Brain pericyte (primary cell): ENCODE measurements around the gene GNL1.
"Not testable (repeated sequence)": the region's sequence is repeated elsewhere in the genome, so short reads cannot be mapped to it uniquely, and the experiment has no call there.

Experiments used
- DNase-seq: peaks from one replicate; pipeline ENCODE4 v3.0.0-alpha.2; 2012; ENCODE audit warnings: low read depth, low spot score

Gene GNL1

DNA sequence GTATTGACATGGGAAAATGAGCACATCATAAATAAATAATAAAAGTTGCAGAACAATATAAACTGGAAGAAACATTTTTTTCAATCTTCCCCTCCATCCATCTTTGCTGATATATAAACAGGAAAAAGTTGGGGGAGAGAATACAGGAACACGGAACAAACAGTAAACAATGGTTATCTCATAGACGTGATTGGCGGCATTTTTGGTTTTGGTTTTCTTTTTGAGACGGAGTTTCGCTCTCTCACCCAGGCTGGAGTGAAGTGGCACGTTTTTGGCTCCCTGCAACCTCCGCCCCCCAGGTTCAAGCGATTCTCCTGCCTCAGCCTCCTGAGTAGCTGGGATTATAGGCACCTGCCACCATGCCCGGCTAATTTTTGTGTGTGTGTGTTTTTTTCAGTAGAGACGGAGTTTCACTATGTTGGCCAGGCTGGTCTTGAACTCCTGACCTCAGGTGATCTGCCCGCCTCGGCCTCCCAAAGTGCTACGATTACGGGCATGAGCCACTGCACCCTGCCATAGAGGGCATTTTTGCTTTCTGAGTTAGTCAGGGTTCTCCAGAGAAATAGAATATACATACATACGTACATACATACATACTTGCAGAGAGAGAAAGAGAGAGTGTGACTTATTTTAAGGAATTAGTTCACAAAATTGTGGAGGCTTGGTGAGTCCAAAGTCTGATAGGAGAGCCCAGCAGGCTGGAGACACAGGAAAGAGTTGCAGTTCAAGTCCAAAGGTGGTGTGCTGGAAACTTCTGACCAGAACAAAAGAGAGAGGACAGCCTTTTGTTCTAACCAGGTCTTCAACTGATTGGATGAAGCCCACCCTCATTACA, 22.6 kb downstream of the GNL1 start:
- no peak for DNase-seq

DNA sequence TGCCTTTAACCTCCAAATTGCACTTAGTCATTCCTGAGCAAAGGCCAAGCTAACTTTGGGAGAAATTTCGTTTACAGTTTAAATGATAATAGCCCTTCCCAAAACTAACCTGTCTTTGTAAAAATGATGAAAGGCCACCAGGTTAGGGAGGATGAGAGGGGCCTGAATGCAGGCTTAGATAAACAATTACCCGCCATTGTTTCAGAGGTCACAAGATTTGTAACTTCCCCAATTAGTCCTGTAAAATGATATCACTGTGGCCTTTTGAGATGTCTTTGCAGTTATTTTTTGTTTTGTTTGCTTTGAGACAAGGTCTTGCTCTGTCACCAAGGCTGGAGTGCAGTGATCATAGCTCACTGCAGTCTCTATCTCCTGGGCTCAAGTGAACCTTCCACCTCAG, 26.3 kb downstream of the GNL1 start:
- no peak for DNase-seq

DNA sequence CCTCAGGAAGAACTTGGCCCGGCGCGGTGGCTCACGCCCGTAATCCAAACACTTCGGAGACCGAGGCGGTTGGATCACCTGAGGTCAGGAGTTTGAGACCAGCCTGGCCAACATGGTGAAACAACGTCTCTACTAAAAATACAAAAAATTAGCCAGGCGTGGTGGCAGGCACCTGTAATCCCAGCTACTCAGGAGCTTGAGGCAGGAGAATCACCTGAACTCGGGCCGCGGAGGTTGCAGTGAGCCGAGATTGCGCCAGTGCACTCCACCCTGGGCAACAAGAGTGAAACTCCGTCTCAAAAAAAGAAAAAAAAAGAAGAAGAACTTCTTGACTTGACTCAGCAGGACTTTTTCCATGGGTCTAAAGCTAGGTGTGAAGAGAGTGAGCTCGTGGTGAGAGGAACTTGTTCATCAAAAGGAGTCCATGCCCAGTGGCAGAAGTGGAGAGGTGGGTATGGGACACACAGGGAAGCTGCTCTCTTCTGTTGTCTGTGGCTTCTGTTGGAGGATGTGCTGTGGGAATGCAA, 26.9 kb downstream of the GNL1 start:
- DNase-seq = not testable (repeated sequence)

DNA sequence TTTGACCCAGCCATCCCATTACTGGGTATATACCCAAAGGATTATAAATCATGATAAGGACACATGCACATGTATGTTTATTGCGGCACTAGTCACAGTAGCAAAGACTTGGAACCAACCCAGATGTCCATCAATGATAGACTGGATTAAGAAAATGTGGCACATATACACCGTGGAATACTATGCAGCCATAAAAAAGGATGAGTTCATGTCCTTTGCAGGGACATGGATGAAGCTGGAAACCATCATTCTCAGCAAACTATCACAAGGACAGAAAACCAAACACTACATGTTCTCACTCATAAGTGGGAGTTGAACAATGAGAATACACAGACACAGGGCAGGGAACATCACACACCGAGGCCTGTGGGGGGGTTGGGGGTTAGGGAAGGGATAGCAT, 29.8 kb downstream of the GNL1 start:
- DNase-seq = not testable (repeated sequence)

DNA sequence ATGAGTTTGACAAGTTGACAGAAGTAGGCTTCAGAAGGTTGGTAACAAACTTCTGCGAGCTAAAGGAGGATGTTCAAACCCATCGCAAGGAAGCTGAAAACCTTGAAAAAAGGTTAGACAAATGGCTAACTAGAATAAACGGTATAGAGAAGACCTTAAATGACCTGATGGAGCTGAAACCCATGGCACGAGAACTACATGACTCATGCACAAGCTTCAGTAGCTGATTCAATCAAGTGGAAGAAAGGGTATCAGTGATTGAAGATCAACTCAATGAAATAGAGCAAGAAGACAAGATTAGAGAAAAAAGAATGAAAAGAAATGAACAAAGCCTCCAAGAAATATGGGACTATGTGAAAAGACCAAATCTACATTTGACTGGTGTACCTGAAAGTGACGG, 34.3 kb downstream of the GNL1 start:
- DNase-seq = not testable (repeated sequence)

DNA sequence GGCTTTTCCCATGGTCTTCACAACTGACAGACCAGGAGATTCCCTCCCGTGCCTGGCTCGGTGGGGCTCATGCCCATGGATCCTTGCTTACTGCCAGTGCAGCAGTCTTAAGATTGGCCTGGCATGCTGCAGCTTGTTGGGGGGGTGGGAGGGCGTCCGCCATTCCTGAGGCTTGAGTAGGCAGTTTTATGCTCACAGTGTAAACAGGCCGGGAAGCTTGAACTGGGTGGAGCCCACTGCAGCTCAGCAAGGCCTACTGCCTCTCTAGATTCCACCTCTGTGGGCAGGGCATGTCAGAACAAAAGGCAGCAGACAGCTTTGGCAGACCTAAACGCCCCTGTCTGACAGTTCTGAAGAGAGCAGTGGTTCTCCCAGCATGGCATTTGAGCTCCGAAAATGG, 35.2 kb downstream of the GNL1 start:
- not testable (repeated sequence) for DNase-seq

DNA sequence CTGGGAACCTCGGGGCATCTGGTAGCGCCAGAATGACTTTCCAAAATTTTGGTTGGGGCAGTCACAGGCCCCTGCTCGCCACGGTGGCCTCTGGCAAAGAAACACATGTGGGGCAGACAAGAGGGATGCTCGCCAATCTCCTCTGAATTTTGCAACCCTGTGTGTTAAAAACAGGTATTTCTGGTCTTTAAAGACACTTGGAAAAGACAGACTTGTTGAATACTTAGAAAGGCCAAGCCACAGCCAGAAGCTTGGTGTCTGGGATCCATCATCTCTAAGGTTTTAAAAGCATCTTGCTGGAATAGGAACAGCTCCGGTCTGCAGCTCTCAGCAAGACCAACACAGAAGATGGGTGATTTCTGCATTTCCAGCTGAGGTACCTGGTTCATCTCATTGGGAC, 35.8 kb downstream of the GNL1 start:
- DNase-seq = no peak

DNA sequence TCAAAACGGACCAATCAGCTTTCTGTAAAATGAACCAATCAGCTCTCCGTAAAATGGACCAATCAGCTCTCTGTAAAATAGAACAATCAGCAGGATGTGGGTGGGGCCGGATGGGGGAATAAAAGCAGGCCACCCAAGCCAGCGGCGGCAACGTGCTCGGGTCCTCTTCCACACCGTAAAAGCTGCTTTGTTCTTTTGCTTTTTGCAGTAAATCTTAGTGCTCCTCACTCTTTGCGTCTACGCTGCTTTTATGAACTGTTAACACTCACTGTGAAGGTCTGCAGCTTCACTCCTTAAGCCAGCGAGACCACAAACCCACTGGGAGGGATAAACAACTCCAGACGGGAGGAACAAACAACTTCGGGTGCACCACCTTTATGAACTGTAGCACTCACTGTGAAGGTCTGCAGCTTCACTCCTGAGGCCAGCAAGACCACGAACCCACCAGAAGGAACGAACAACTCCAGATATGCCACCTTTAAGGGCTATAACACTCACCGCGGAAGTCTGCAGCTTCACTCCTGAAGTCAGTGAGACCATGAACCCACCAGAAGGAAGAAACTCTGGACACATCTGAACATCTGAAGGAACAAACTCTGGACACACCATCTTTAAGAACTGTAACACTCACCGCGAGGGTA, 37.7 kb downstream of the GNL1 start:
- DNase-seq = not testable (repeated sequence)

DNA sequence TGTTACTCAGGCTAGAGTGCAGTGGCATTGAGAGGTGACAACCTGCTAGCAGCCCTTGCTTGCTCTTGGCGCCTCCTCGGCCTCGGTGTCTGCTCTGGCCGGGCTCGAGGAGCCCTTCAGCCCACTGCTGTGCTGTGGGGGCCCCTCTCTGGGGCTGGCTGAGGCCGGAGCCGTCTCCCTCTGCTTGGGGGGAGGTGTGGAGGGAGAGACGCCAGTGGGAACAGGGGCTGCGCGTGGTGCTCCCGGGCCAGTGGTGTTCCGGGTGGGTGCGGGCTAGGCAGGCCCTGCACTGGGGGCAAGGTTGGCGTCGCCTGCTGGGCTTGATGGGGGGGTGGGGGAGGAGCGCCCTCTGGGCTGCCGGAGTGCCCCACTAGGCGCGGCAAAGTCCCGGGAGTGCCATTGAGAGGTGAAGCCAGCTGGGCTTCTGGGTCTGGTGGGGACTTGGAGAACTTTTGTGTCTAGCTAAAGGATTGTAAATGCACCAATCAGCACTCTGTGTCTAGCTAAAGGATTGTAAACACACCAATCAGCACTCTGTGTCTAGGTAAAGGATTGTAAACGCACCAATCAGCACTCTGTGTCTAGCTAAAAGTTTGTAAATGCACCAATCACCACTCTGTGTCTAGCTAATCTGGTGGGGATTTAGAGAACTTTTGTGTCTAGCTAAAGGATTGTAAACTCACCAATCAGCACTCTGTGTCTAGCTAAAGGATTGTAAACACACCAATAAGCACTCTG, 38.4 kb downstream of the GNL1 start:
- DNase-seq = not testable (repeated sequence)

DNA sequence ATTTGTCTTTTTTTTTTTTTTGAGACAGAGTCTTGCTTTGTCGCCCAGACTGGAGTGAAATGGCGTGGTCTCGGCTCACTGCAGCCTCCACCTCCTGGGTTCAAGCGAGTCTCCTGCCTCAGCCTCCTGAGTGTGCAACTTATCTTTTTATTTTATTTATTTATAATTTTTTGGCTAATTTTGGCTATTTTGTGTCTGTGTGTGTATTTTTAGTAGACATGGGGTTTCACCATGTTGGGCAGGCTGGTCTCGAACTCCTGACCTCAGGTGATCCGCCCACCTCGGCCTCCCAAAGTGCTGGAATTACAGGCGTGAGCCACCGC, 39.6 kb downstream of the GNL1 start:
- DNase-seq = not testable (repeated sequence)

DNA sequence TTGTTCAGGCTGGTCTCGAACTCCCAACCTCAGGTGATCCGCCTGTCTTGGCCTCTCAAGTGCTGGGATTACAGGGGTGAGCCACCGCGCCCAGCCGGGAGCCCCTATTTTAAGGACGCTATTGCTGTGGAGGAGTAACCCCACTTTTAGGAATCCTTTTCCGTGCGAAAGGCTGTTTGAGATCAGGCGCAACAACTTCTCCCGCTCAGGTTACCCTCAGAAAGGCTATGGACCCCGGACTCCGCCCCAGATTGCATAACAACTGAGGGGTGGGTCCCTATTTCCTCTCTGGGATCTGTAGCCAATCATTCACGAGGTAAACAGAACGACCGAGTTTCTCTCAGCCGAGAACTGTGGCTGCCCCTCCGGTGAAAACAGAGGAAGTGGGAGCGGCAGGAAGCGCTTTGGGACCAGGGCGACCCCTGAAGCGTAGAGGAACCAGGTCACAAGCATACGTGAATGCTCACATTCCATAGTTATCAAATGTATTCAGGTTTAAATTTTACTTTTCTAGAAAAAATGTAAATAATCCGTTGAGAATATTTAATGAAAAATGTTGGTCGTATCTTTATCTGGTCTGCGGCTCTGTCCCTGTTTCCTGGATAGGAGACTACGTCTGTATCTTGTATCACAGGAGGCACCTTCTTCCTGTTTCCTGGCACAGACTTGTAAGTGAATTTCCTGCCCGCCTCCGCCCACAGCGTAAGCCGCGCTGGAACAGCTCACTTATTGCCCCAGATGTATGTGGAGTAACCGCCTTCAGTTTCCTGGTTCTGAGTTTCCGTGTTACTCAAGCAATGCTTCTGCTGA, 40.1 kb downstream of the GNL1 start:
- peak; percentile 66 for DNase-seq

DNA sequence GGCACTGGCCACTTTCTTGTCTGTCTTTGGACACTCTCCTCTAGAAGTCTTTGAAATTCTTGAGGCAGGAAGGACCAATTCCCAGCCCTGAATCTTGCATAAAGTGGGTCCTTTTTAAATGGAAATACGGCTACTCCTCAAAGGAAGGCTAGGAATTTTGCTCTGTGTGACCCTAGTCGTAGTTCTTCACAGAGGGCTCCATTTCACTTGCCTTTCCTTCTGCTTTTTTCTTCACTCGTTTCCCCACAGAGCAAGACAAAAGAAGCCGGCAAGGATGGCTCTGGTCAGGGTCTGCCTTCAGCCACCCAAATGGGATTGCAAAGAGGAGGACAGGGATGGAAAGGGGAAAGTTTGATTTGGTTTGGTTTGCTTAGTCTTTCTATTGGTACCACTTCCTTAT, 41.2 kb downstream of the GNL1 start:
- DNase-seq = no peak

DNA sequence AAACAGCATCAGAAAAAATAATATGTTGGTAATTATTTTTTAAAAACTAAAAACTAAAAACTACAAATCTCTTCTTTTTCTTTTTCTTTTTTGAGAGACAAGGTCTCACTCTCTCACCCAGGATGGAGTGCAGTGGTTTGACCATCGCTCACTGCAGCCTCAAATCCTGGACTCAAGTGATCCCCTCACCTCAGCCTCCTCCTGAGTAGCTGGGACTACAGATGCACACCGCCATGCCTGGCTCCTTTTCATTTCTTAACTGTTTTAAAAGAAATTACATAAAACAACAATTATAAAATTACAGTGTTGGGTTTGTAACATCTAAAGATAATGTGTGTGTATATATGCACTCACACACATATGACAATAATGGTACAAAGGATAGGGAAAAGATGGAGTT, 42.8 kb downstream of the GNL1 start:
- no peak for DNase-seq

DNA sequence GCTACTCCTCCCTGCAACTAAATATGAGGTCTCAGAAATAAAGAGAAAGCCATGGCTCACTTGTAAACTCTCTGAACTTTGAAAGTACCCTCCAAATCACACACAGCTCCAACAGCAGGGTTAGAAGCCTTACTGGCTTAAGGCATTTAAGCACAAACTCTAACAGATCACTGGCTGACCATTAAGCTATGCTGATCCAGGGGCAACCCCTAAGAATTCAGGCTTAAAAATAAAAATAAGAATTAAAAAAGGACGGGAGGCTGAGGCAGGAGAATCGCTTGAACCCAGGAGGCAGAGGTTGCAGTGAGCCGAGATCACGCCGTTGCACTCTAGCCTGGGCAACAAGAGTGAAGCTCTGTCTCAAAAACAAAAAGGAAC, 45.1 kb downstream of the GNL1 start:
- no peak for DNase-seq

DNA sequence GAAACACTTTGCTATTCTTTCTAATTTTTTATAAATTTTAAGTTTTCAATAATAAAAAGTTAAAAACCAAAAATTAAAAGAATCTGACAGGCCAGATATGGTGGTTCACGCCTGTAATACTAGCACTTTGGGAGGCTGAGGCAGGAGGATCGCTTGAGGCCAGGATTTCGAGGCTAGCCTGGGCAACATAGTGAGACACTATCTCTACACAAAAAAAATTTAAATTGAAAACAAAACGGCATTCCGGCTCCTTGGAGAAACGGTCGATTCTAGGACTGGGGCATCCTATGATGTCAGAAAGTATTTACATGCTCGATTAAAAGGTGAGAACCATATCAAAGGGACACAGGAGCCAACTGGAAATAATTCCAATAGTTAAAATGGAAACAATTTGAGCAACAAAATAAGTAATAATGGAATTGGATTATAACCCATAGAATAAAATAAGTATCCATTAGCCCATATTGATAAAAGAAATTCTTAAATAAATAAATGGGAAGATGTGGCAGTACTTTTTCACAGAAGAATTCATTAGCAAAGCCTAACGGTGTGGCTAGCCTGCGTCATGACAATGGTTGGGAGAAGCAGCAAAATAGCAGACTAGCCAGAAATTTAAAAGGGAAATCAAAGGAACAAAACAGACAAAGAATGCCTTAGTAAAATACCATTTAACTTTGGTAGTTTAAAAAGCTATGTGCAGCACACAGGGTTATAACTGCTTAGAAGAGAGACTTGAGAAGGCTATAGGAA, 45.7 kb downstream of the GNL1 start:
- DNase-seq = no peak

DNA sequence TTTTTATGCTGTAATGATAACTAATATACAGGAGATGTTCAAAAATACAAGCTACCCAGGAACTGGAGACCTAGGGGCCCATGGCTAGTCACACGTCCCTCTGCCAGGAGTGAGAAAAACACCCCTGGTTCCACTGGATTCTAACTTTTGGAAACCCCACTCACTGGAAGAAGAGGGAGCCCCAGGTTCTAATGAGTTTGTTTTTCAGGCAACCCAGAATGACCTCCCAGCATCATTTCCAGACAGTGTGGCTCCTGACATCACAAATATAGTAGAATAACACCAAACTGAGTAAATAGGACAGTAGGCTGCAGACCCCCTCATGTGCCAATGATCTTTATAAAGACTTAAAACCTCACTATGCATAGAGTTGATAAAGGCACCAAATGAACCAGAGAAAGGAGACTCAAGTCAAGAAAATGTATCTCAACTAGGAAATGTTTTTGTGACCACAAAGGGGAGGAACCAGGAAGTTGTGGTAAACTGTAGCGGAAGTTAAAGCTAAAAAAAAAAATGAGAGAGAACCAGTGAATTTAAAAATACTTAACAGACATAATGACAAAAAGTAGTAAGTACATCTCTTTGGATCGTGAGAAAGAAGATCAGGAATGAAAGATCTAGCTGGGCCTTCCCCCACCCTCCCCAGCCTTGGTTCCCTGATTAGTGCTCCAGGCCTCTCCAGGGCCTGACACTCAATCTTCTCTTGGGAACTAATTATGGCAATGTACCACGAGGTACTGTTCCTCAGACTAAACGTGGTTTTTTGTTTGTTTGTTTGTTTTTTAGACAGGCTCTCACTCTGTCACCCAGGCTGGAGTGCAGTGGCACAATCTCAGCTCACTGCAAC, 47.2 kb downstream of the GNL1 start:
- no peak for DNase-seq

DNA sequence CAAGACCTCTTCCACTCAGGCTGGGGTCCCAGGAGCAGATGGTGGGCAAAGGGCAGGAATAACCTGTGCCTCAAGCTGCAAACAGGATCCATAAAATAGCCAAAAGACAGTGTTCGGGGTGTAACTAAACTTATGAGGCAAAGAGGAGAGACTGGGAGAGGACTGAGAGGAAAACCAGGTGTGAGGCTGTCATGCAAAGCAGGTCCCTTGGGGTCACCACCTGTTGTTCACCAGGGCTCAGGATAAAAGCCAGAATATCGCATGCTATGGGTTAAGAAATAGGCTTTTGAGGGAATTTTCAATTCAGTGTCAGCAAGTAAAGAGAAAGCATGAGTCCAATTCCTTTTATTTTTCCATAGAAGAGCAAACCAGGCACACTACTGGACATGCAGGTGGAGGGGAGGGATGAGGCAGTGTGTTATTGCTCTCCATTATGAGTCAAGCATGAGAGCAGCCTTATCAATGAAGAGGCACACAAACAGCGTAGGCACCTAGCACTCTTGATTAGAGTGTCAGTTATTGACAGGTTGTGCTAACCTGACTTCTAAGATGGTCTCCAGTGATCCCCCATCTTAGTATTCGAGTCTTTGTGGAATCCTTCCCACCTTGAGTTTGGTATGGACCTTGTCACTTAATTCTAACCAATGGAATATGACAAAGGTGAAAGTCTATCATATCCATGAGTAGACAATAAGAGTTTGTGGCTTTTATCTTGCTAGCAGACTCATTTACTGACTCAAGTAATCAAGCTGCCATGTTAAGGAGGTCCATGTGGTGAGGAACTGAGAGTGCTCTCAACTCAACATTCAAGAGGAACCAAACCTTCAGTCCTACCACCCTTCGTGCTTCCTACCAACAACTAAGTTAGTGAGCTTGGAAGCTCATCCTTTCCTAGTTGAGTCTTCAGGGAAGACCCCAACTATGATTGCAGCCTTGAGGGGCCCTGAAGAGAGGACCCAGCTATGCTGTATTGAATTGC, 48.2 kb downstream of the GNL1 start:
- DNase-seq = no peak

DNA sequence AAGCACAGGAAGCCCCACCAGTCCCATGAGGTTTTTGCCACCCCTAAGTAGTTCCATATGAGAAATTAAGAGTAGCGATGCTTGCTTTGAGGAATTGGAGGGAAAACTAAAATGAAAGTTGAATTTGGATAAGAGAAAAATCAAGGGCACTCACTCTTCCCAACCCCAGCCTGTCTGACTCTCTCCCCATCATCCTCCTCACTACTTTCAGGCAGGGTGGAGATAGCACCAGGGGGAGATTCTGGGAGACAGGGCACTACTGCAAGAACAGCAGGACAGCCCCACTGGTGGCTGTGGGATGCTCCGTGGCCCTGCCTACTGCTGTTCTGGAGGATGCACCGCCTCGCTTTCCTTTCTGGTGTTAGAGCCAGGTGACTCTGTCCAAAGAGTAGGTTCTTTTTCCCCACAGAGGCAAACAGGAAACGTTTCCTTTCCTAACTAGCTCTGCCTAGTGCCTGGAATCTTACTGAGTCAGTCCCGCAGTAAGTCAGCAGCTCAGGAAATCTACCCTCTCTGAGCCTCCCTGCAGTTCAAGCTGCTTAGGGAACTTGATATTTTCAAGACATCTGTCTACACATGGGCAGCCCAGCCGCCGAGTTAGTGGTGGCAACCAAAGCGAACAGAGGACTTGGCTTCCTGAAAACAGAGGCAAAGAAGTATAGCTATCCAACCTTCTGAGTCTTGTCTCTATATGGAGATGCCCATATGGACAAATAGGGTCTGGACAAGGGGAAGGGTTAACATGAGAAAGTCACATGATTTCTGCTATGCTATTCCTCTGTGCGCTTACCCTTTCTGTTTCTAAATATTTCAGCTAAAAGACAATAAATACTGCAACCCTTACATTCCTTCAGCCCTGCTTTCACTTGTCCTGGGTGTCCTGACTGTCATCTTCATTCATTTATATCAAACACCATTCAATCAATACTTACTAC, 55.6 kb downstream of the GNL1 start:
- no peak for DNase-seq
